ENCODE results near the gene ACTR3C. TPM values are rescaled to one million over a fixed set of nuclear protein-coding genes. Genes with fewer than 3 reads are reported as not detected.

Gene ACTR3C
- total RNA-seq, 2 experiments from 2014 or later: not detected

- H2AFZ ChIP-seq (ENCODE audit: low read length): no peak overlapping the region
- peaks cover 8% of the 10 kb centered on the region; the same call in 1 of the 2 replicates for H3K9me3 ChIP-seq (ENCODE audit: low read length)
- no peaks in the 10 kb centered on the region for H3K4me1 ChIP-seq (ENCODE audit: insufficient read depth, low read length, poor library complexity, severe bottlenecking)
- TF ChIP-seq EZH2phosphoT487 (IDR thresholded peaks at IDR 0.05; ENCODE audit: borderline replicate concordance, low read depth, low read length) (no peak), CTCF (conservative IDR thresholded peaks at IDR 0.05; ENCODE audit: low read length) (no peak)
- no peak overlapping the region for H3K4me3 ChIP-seq (ENCODE audit: low read depth, low read length, poor library complexity, severe bottlenecking)
- H3K27ac ChIP-seq (ENCODE audit: low read depth, low read length, poor library complexity, severe bottlenecking): no peak overlapping the region
- POLR2A ChIA-PET: no interaction called here
- no peaks in the 10 kb centered on the region for H4K20me1 ChIP-seq (ENCODE audit: insufficient read depth, low read length)
- no peak for DNase-seq (ENCODE audit: low spot score)
- BruUV-seq (replicated peaks): no TSS peak
- H3K9me2 ChIP-seq (ENCODE audit: insufficient read depth, low read length): no peaks in the 10 kb centered on the region
- intact Hi-C loops (cut with micrococcal nuclease; ENCODE audit: unreplicated experiment): no loop called here
- CTCF ChIA-PET (ENCODE audit: unreplicated experiment): no interaction called here
- no peaks in the 10 kb centered on the region for H3K79me2 ChIP-seq (ENCODE audit: insufficient read depth, low read depth, low read length)
- H3K4me2 ChIP-seq (ENCODE audit: low read length): no peak overlapping the region
- no peaks in the 10 kb centered on the region for H3K36me3 ChIP-seq (ENCODE audit: insufficient read depth, low read length)
Observed at GRCh38 chr7:150340024-150340749, 16.8 kb upstream of the ACTR3C start.

GRCh38 chr7:150339409-150339809 lies 16.1 kb upstream of the ACTR3C start:
- CTCF ChIA-PET (ENCODE audit: unreplicated experiment): no interaction called here
- H3K4me1 ChIP-seq (ENCODE audit: insufficient read depth, low read length, poor library complexity, severe bottlenecking): no peaks in the 10 kb centered on the region
- BruUV-seq (replicated peaks): no TSS peak
- no peak overlapping the region for H3K4me3 ChIP-seq (ENCODE audit: low read depth, low read length, poor library complexity, severe bottlenecking)
- peaks cover 8% of the 10 kb centered on the region; the same call in 1 of the 2 replicates for H3K9me3 ChIP-seq (ENCODE audit: low read length)
- no peak overlapping the region for H2AFZ ChIP-seq (ENCODE audit: low read length)
- intact Hi-C loops (cut with micrococcal nuclease; ENCODE audit: unreplicated experiment): no loop called here
- no peak for TF ChIP-seq EZH2phosphoT487 (IDR thresholded peaks at IDR 0.05; ENCODE audit: borderline replicate concordance, low read depth, low read length)
- no peak for TF ChIP-seq CTCF (conservative IDR thresholded peaks at IDR 0.05; ENCODE audit: low read length)
- no peaks in the 10 kb centered on the region for H3K36me3 ChIP-seq (ENCODE audit: insufficient read depth, low read length)
- no peak for DNase-seq (ENCODE audit: low spot score)
- no peaks in the 10 kb centered on the region for H3K79me2 ChIP-seq (ENCODE audit: insufficient read depth, low read depth, low read length)
- H3K27ac ChIP-seq (ENCODE audit: low read depth, low read length, poor library complexity, severe bottlenecking): no peak overlapping the region
- POLR2A ChIA-PET: no interaction called here
- H3K4me2 ChIP-seq (ENCODE audit: low read length): no peak overlapping the region
- H3K9me2 ChIP-seq (ENCODE audit: insufficient read depth, low read length): no peaks in the 10 kb centered on the region
- H4K20me1 ChIP-seq (ENCODE audit: insufficient read depth, low read length): no peaks in the 10 kb centered on the region

GRCh38 chr7:150338166-150338829 lies 15.0 kb upstream of the ACTR3C start:
- H2AFZ ChIP-seq (ENCODE audit: low read length): no peak overlapping the region
- intact Hi-C loops (cut with micrococcal nuclease; ENCODE audit: unreplicated experiment): no loop called here
- no peak overlapping the region for H3K4me3 ChIP-seq (ENCODE audit: low read depth, low read length, poor library complexity, severe bottlenecking)
- no TSS peak for BruUV-seq (replicated peaks)
- H3K9me2 ChIP-seq (ENCODE audit: insufficient read depth, low read length): no peaks in the 10 kb centered on the region
- ChIA-PET CTCF (ENCODE audit: unreplicated experiment) (no interaction called here), POLR2A (no interaction called here)
- H3K36me3 ChIP-seq (ENCODE audit: insufficient read depth, low read length): no peaks in the 10 kb centered on the region
- no peak overlapping the region for H3K4me2 ChIP-seq (ENCODE audit: low read length)
- DNase-seq (ENCODE audit: low spot score): no peak
- H3K79me2 ChIP-seq (ENCODE audit: insufficient read depth, low read depth, low read length): no peaks in the 10 kb centered on the region
- no peaks in the 10 kb centered on the region for H3K9me3 ChIP-seq (ENCODE audit: low read length)
- H3K4me1 ChIP-seq (ENCODE audit: insufficient read depth, low read length, poor library complexity, severe bottlenecking): no peaks in the 10 kb centered on the region
- H3K27ac ChIP-seq (ENCODE audit: low read depth, low read length, poor library complexity, severe bottlenecking): no peak overlapping the region
- H4K20me1 ChIP-seq (ENCODE audit: insufficient read depth, low read length): no peaks in the 10 kb centered on the region
- TF ChIP-seq CTCF (conservative IDR thresholded peaks at IDR 0.05; ENCODE audit: low read length): no peak
- no peak for TF ChIP-seq EZH2phosphoT487 (IDR thresholded peaks at IDR 0.05; ENCODE audit: borderline replicate concordance, low read depth, low read length)
